Endothelial cell of umbilical vein (primary cell): ENCODE measurements around the gene CD58. TPM values are rescaled to one million over a fixed set of nuclear protein-coding genes. Genes with fewer than 3 reads are reported as not detected.

Source experiments
- BruUV-seq: library from RNA; stranded (reverse); fragments of 400-500 nt; replicated peaks from 2 replicates; lab custom pipeline; 2021; lab: Mats Ljungman, UMichigan
- CTCF ChIA-PET: fragments of 300-600, 350-600 bp; sonication (Branson Sonifier 250); formaldehyde crosslinking; loops from one replicate; lab custom pipeline; 2021; ENCODE audit warnings: antibody characterized with exemption, inconsistent platforms; lab: Charles Lee
- POLR2A ChIA-PET: fragments of 300-600, 350-600 bp; sonication (Branson Sonifier 250); formaldehyde crosslinking; loops from one replicate; lab custom pipeline; 2021; ENCODE audit warnings: antibody characterized with exemption, inconsistent platforms; lab: Charles Lee
- DNase-seq: peaks from one replicate; pipeline ENCODE4 v3.0.0-alpha.2; 2011; ENCODE audit warnings: low read depth, low spot score
- FAIRE-seq: peaks from 2 replicates; lab custom pipeline; 2011; peaks lifted over from hg19 to GRCh38; lab: Jason Lieb, UNC
- H2AFZ ChIP-seq: 2 replicates; pipeline ENCODE4 v1.6.0; 2012; ENCODE audit warnings: low read depth, low read length, control low read depth, inconsistent platforms
- H3K27ac ChIP-seq: 2 replicates; pipeline ENCODE4 v1.5.1; 2011; ENCODE audit warnings: low read depth, mild to moderate bottlenecking, control low read depth, low read length, moderate library complexity; ENCODE audit not compliant: insufficient read depth
- H3K27me3 ChIP-seq, 2 experiments: 2 replicates each; pipeline versions ENCODE4 v1.6.0 to v1.6.1; 2011; ENCODE audit warnings: low read length in 2 of 2, mixed read lengths in 1 of 2; ENCODE audit not compliant: control insufficient read depth in 2 of 2, insufficient read depth in 2 of 2
- H3K36me3 ChIP-seq, 2 experiments: 2 replicates in 1 of 2; 3 replicates in 1 of 2; pipeline ENCODE4 v1.5.1; 2011; ENCODE audit warnings: low read length in 2 of 2, mild to moderate bottlenecking in 1 of 2, moderate library complexity in 1 of 2; ENCODE audit not compliant: control insufficient read depth in 2 of 2, insufficient read depth in 2 of 2; ENCODE audit errors: extremely low read depth in 1 of 2
- H3K4me1 ChIP-seq: 3 replicates; pipeline ENCODE4 v1.5.1; 2011; ENCODE audit warnings: mild to moderate bottlenecking, low read length; ENCODE audit not compliant: control insufficient read depth, insufficient read depth; ENCODE audit errors: extremely low read depth
- H3K4me2 ChIP-seq: 2 replicates; pipeline ENCODE4 v1.6.1; 2011; ENCODE audit warnings: low read length, control low read depth, mixed read lengths; ENCODE audit not compliant: insufficient read depth
- H3K4me3 ChIP-seq, 3 experiments: fragments of 200-600 bp in 1 of 3; sonication (generic), shearing (Covaris generic) in 1 of 3; replicated peaks in 1 of 3; 2 replicates each; pipeline ENCODE4 v1.5.1; 2011 to 2016; ENCODE audit warnings: control low read depth in 3 of 3, low read length in 3 of 3, mild to moderate bottlenecking in 2 of 3, inconsistent platforms in 1 of 3, low read depth in 1 of 3, moderate library complexity in 1 of 3; ENCODE audit not compliant: insufficient read depth in 1 of 3
- H3K79me2 ChIP-seq: 2 replicates; pipeline ENCODE4 v1.6.0; 2012; ENCODE audit warnings: low read length, inconsistent platforms; ENCODE audit not compliant: control insufficient read depth, insufficient read depth
- H3K9ac ChIP-seq: replicated peaks from 2 replicates; pipeline ENCODE3; 2011; ENCODE audit warnings: low read length, control low read depth; ENCODE audit not compliant: insufficient read depth; ENCODE audit errors: extremely low read depth
- H3K9me1 ChIP-seq: replicated peaks from 3 replicates; pipeline ENCODE4 v1.6.0; 2011; ENCODE audit warnings: mild to moderate bottlenecking, low read length; ENCODE audit not compliant: control insufficient read depth, insufficient read depth; ENCODE audit errors: extremely low read depth
- H3K9me3 ChIP-seq: replicated peaks from 2 replicates; pipeline ENCODE4 v1.5.1; 2012; ENCODE audit warnings: low read length, inconsistent platforms; ENCODE audit not compliant: control insufficient read depth, insufficient read depth
- H4K20me1 ChIP-seq: replicated peaks from 2 replicates; pipeline ENCODE3; 2011; ENCODE audit warnings: mild to moderate bottlenecking, low read length; ENCODE audit not compliant: control insufficient read depth, insufficient read depth; ENCODE audit errors: extremely low read depth
- EZH2 ChIP-seq: IDR thresholded peaks from 2 replicates; pipeline ENCODE4 v1.6.1; 2012; ENCODE audit warnings: borderline replicate concordance, low read depth, mild to moderate bottlenecking, moderate library complexity, low read length, inconsistent platforms; ENCODE audit not compliant: severe bottlenecking
- FOS ChIP-seq: IDR thresholded peaks from 2 replicates; pipeline ENCODE4 v1.6.1; 2011; ENCODE audit warnings: mild to moderate bottlenecking, low read length, moderate library complexity, borderline replicate concordance; ENCODE audit not compliant: insufficient read depth
- GATA2 ChIP-seq: IDR thresholded peaks from 2 replicates; pipeline ENCODE4 v1.7.0; 2011; ENCODE audit warnings: low read depth, mild to moderate bottlenecking, moderate library complexity, mixed read lengths, low read length; ENCODE audit not compliant: insufficient read length, insufficient read depth
- JUN ChIP-seq: IDR thresholded peaks from 2 replicates; pipeline ENCODE4 v1.6.1; 2011; ENCODE audit warnings: borderline replicate concordance, low read depth; ENCODE audit not compliant: insufficient read length, insufficient read depth
- MYC ChIP-seq: IDR thresholded peaks from one replicate; pipeline ENCODE4 v1.6.1; 2011; ENCODE audit warnings: mild to moderate bottlenecking, low read depth, low read length
- POLR2A ChIP-seq: IDR thresholded peaks from 2 replicates; pipeline ENCODE4 v1.6.1; 2012; ENCODE audit warnings: low read depth, mild to moderate bottlenecking, control low read depth, low read length
- POLR2AphosphoS5 ChIP-seq: IDR thresholded peaks from 2 replicates; pipeline ENCODE4 v1.6.1; 2012; ENCODE audit warnings: low read depth, mild to moderate bottlenecking, control low read depth, low read length, moderate library complexity; ENCODE audit not compliant: insufficient read depth
- dilution Hi-C: fragments of 300-500 bp; cut with MboI; formaldehyde crosslinking; loops from one replicate; pipeline ENCODE4 v1.15.0; 2019; ENCODE audit warnings: low sequenced_read_pairs; ENCODE audit not compliant: extremely low pct_ligation_motif_present
- intact Hi-C: fragments of 100-400 bp; cut with micrococcal nuclease; formaldehyde crosslinking; loops from one replicate; pipeline ENCODE4 v1.10.0; 2022
- polyA plus RNA-seq, 4 experiments: library from polyadenylated mRNA; depleted of rRNA in 3 of 4; stranded (reverse) in 3 of 4; unstranded in 1 of 4; fragments of >200 nt; gene quantifications; 2 replicates each; pipeline versions ENCODE4 v1.2.1 to v1.2.3, GENCODE V29; 2011 to 2012; ENCODE audit warnings: missing spikeins in 1 of 4
- total RNA-seq: library from RNA; stranded (reverse); gene quantifications from 2 replicates; pipeline ENCODE4 v1.2.3, GENCODE V29; 2021
- TF ChIP-seq, protein P1 (sequence below), 2 donors: IDR thresholded peaks; 1 replicate in 1 of 2; 2 replicates in 1 of 2; pipeline ENCODE4 v1.5.1; 2011; ENCODE audit warnings: low read length in 2 of 2, mild to moderate bottlenecking in 2 of 2, moderate library complexity in 2 of 2, control low read depth in 1 of 2, inconsistent platforms in 1 of 2, low read depth in 1 of 2; ENCODE audit not compliant: insufficient read depth in 1 of 2; ENCODE audit errors: extremely low read depth in 1 of 2
- TF ChIP-seq, protein P2 (sequence below): IDR thresholded peaks from 2 replicates; pipeline ENCODE4 v1.6.1; 2011; ENCODE audit not compliant: insufficient read depth, insufficient read length

Gene CD58
- total and polyA plus RNA-seq, 2 donors (not counting 3 experiments of a cell fraction or from before 2014, with no cell fraction given): 9.8 to 12.7 TPM

DNA sequence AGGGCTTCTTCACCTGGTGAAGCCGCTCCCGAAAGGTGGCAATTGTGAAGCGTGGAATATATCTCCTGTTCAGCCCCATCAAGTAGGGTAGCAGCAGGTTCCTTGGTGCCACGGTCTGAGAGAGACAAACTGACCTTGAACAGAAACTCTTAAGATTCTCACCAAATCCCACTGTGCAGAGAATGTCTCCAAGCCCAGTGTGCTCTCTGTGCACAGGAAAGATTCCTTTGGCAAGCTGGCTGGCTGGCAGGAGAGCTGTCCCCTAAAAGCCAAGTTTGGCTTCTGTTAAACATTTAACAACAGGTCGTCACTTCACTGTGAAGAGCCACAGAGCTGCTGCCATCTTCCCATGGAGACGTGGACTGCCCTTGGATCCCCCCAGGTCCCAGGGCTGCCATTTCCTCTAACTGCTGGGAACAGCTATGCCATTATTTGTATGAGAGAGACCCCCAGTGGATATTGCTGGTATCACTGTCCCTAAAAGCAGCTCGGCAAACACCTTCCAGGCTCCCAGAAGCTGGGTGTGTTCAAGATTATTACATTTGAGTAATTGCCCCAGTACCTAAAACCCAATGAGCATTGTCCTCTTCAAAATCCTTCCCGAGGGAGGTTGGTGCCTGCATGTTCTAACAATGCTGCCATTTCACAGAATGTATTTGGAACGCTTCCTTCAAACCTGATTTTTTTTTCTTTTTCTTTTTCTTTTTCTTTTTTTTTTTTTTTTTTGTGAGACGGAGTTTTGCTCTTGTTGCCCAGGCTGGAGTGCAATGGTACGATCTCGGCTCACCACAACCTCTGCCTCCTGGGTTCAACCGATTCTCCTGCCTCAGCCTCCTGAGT lies 71.8 kb downstream of the CD58 start:
- Histone ChIP-seq H3K79me2 (no peaks in the 10 kb centered on the region), H2AFZ (peak overlapping the region; percentile 88), H3K9me3 (no peaks in the 10 kb centered on the region), H3K36me3 (no peaks in the 10 kb centered on the region), H3K9ac (no peak overlapping the region), H3K4me2 (no peak overlapping the region), H3K4me3 (no peak overlapping the region), H4K20me1 (no peaks in the 10 kb centered on the region), H3K9me1 (no peaks in the 10 kb centered on the region), H3K4me1 (peaks cover 5% of the 10 kb centered on the region), H3K27ac (no peak overlapping the region), H3K27me3 (no peaks in the 10 kb centered on the region)
- BruUV-seq: no TSS peak
- intact Hi-C loops: loop anchor here (1.0 to 5.0 kb wide), 8 partner anchors 14 to 692 kb away; no protein-coding TSS in a partner anchor
- peak; percentile 77 for DNase-seq
- FAIRE-seq: peak; percentile 90
- dilution Hi-C loops: loop anchor here (25.0 kb wide), 1 partner anchor 112 kb away; no protein-coding TSS in a partner anchor
- ChIA-PET CTCF (interaction anchor here (0.6 to 11.4 kb wide), 61 partner anchors 9 to 1360 kb away, joined by 3 to 479 read pairs (median 5); no protein-coding TSS in a partner anchor), POLR2A (interaction anchor here (1.0 to 1.1 kb wide), 2 partner anchors 14 to 360 kb away, joined by 4 to 5 read pairs; no protein-coding TSS in a partner anchor)
- no peak for TF ChIP-seq POLR2A
- TF ChIP-seq, protein P1, sequence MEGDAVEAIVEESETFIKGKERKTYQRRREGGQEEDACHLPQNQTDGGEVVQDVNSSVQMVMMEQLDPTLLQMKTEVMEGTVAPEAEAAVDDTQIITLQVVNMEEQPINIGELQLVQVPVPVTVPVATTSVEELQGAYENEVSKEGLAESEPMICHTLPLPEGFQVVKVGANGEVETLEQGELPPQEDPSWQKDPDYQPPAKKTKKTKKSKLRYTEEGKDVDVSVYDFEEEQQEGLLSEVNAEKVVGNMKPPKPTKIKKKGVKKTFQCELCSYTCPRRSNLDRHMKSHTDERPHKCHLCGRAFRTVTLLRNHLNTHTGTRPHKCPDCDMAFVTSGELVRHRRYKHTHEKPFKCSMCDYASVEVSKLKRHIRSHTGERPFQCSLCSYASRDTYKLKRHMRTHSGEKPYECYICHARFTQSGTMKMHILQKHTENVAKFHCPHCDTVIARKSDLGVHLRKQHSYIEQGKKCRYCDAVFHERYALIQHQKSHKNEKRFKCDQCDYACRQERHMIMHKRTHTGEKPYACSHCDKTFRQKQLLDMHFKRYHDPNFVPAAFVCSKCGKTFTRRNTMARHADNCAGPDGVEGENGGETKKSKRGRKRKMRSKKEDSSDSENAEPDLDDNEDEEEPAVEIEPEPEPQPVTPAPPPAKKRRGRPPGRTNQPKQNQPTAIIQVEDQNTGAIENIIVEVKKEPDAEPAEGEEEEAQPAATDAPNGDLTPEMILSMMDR (IDR thresholded peaks at IDR 0.05; ENCODE audit: extremely low read depth in 1 of 2, insufficient read depth in 1 of 2, low read depth in 1 of 2, low read length in 2 of 2): peak; percentile 70 to 84

DNA sequence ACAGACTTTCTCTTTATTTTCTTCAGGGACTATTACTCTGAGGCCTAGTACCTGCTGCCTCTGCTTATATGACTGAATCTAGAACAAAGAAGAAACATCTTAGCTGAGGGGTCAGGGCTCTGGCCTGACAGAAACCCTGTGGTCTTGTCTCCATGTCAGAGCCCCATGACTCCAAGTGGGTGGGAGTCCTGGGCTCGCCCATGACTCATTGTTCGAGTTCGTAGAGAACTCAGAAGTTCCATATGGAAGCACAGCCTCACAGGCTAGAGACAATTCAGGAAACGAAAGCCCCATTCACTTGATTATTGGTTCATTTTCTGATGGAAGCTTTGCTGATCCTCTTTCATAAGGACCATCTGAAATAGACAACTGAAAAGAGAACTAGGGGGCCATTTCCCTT lies 73.2 kb downstream of the CD58 start:
- no TSS peak for BruUV-seq
- Histone ChIP-seq H3K9ac (no peak overlapping the region), H3K27ac (no peak overlapping the region), H3K79me2 (no peaks in the 10 kb centered on the region), H3K27me3 (no peaks in the 10 kb centered on the region), H3K9me3 (no peaks in the 10 kb centered on the region), H3K9me1 (no peaks in the 10 kb centered on the region), H3K4me3 (no peak overlapping the region), H3K4me1 (peaks cover 5% of the 10 kb centered on the region), H4K20me1 (no peaks in the 10 kb centered on the region), H3K36me3 (no peaks in the 10 kb centered on the region), H3K4me2 (no peak overlapping the region), H2AFZ (no peak overlapping the region)
- FAIRE-seq (no peak), DNase-seq (no peak)
- TF ChIP-seq, protein P1 (IDR thresholded peaks at IDR 0.05; ENCODE audit: extremely low read depth in 1 of 2, insufficient read depth in 1 of 2, low read depth in 1 of 2, low read length in 2 of 2): no peak
- no peak for TF ChIP-seq EZH2
- TF ChIP-seq POLR2A: no peak
- TF ChIP-seq POLR2AphosphoS5: no peak
- TF ChIP-seq MYC: no peak
- TF ChIP-seq, protein P2, sequence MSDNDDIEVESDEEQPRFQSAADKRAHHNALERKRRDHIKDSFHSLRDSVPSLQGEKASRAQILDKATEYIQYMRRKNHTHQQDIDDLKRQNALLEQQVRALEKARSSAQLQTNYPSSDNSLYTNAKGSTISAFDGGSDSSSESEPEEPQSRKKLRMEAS: no peak
- no peak for TF ChIP-seq JUN
- no peak for TF ChIP-seq GATA2
- no peak for TF ChIP-seq FOS
- dilution Hi-C loops: loop anchor here (25.0 kb wide), 1 partner anchor 110 kb away; no protein-coding TSS in a partner anchor
- POLR2A ChIA-PET: no interaction called here
- intact Hi-C loops: loop anchor here (5.0 kb wide), 1 partner anchor 265 kb away; no protein-coding TSS in a partner anchor
- CTCF ChIA-PET: interaction anchor here (0.9 to 11.4 kb wide), 4 partner anchors 10 to 357 kb away, joined by 3 to 479 read pairs (median 127); no protein-coding TSS in a partner anchor
